Transverse colon (tissue), 4 donors: ENCODE data around the gene PVALEF. TPM values are rescaled to one million over a fixed set of nuclear protein-coding genes. Genes with fewer than 3 reads are reported as not detected.

Experiments
- DNase-seq: peaks from one replicate; pipeline ENCODE4 v3.0.0-alpha.2; 2019
- H3K27ac ChIP-seq, 4 donors: fragments of 200-600 bp; sonication (generic); 2 replicates each; pipeline ENCODE4 v1.5.1; 2016 to 2018; ENCODE audit warnings: inconsistent platforms in 4 of 4
- H3K27me3 ChIP-seq: fragments of 200-600 bp; sonication (generic); 2 replicates; pipeline ENCODE4 v1.5.1; 2017; ENCODE audit warnings: inconsistent platforms
- H3K36me3 ChIP-seq, 4 donors: fragments of 200-600 bp; sonication (generic); 2 replicates each; pipeline ENCODE4 v1.5.1; 2017 to 2019; ENCODE audit warnings: inconsistent platforms in 4 of 4
- H3K4me1 ChIP-seq, 4 donors: fragments of 200-600 bp; sonication (generic); 2 replicates each; pipeline ENCODE4 v1.5.1; 2017 to 2020; ENCODE audit warnings: inconsistent platforms in 4 of 4
- H3K4me3 ChIP-seq, 4 donors: fragments of 200-600 bp; sonication (generic); 1 replicate in 1 of 4; 2 replicates in 3 of 4; pipeline versions ENCODE4 v1.5.1 to v1.6.1; 2017 to 2019; ENCODE audit warnings: inconsistent platforms in 4 of 4
- H3K9me3 ChIP-seq, 2 donors: fragments of 200-600 bp; sonication (generic); 2 replicates each; pipeline ENCODE4 v1.5.1; 2017 to 2019; ENCODE audit warnings: inconsistent platforms in 2 of 2
- CTCF ChIP-seq, 5 experiments: fragments of 200-600 bp in 3 of 5; fragments of 450-650 bp in 2 of 5; sonication (generic) in 3 of 5; IDR thresholded peaks; 1 replicate in 2 of 5; 2 replicates in 3 of 5; pipeline ENCODE4 v1.5.1; 2016 to 2017; ENCODE audit warnings: antibody characterized with exemption in 5 of 5, inconsistent platforms in 3 of 5, mild to moderate bottlenecking in 2 of 5, moderate library complexity in 1 of 5
- EP300 ChIP-seq: sonication (generic); formaldehyde crosslinking; IDR thresholded peaks from one replicate; pipeline ENCODE4 v1.6.1; 2017; ENCODE audit warnings: antibody characterized with exemption, low read depth
- POLR2A ChIP-seq: fragments of 450-650 bp; IDR thresholded peaks from one replicate; pipeline ENCODE4 v1.6.1; 2016; ENCODE audit warnings: antibody characterized with exemption, mild to moderate bottlenecking, moderate library complexity
- POLR2AphosphoS5 ChIP-seq, 3 donors: sonication (generic); formaldehyde crosslinking; IDR thresholded peaks; one replicate each; pipeline ENCODE4 v1.6.1; 2016; ENCODE audit warnings: antibody characterized with exemption in 3 of 3
- WGBS, 2 donors: methylation state at CpG; one replicate each; pipeline ENCODE4 v1.1.5; 2018; ENCODE audit warnings: low coverage in 1 of 2; 5-methylcytosine and 5-hydroxymethylcytosine counted together
- in situ Hi-C, 4 donors: fragments of 200-750 bp; cut with MboI; loops; one replicate each; pipeline versions ENCODE4 v1.15.0 to v1.15.1; 2017; ENCODE audit warnings: low sequenced_read_pairs in 3 of 4, low pct_ligation_motif_present in 1 of 4, low pct_unique_long_range_greater_than_20kb in 1 of 4
- intact Hi-C: fragments of 100-400 bp; cut with DNase I; formaldehyde crosslinking; loops from one replicate; pipeline ENCODE4 v1.15.1; 2023; ENCODE audit warnings: low total_unique reads
- total RNA-seq, 4 donors: library from RNA; depleted of rRNA; stranded (reverse); fragments of >200 nt; gene quantifications; one replicate each; pipeline ENCODE4 v1.1.0, GENCODE V29; 2016

PVALEF gene
- total RNA-seq, 4 donors from 2014 or later = not detected

- no peak for DNase-seq
- Histone ChIP-seq H3K9me3 (no peaks in the 10 kb centered on the region), H3K36me3 (no peaks in the 10 kb centered on the region), H3K4me1 (no peaks in the 10 kb centered on the region), H3K4me3 (no peak overlapping the region), H3K27me3 (peaks cover 8% of the 10 kb centered on the region), H3K27ac (no peak overlapping the region)
- in situ Hi-C loops = no loop called here
- intact Hi-C loops = no loop called here
- WGBS, 2 donors = 85% methylated on average over 26 of the region's 38 CpGs; no CpG with 5 or more reads in 1 of the 2 donors
- TF ChIP-seq POLR2A = no peak
- TF ChIP-seq POLR2AphosphoS5 (IDR thresholded peaks at IDR 0.05) = no peak
- TF ChIP-seq CTCF (IDR thresholded peaks at IDR 0.05) = no peak
- TF ChIP-seq EP300 = no peak
These were observed 8.2 kb upstream of the PVALEF start for GRCh38 chr17:81156866-81157805.

- Histone ChIP-seq H3K36me3 (no peaks in the 10 kb centered on the region), H3K9me3 (no peaks in the 10 kb centered on the region), H3K27ac (no peak overlapping the region), H3K27me3 (peaks cover 8% of the 10 kb centered on the region), H3K4me1 (no peaks in the 10 kb centered on the region), H3K4me3 (no peak overlapping the region)
- TF ChIP-seq POLR2A = no peak
- TF ChIP-seq CTCF (IDR thresholded peaks at IDR 0.05) = no peak
- TF ChIP-seq POLR2AphosphoS5 (IDR thresholded peaks at IDR 0.05) = no peak
- TF ChIP-seq EP300 = no peak
- no peak for DNase-seq
- in situ Hi-C loops = no loop called here
- intact Hi-C loops = no loop called here
- 91 to 95% methylated on average over 4 to 37 of the region's 39 CpGs for WGBS, 2 donors
These were observed 7.2 kb upstream of the PVALEF start for GRCh38 chr17:81157848-81158687.

- in situ Hi-C loops (no loop called here), intact Hi-C loops (no loop called here)
- TF ChIP-seq EP300 = no peak
- no peak for TF ChIP-seq POLR2A
- Histone ChIP-seq H3K4me3 (no peak overlapping the region), H3K27me3 (peaks cover 17% of the 10 kb centered on the region), H3K27ac (no peak overlapping the region), H3K4me1 (no peaks in the 10 kb centered on the region), H3K9me3 (no peaks in the 10 kb centered on the region), H3K36me3 (no peaks in the 10 kb centered on the region)
- no peak for DNase-seq
- WGBS, 2 donors = 90% methylated on average over 43 of the region's 43 CpGs; no CpG with 5 or more reads in 1 of the 2 donors
These were observed 6.4 kb upstream of the PVALEF start for GRCh38 chr17:81158688-81159590.

- intact Hi-C loops (no loop called here), in situ Hi-C loops (no loop called here)
- Histone ChIP-seq H3K4me1 (no peaks in the 10 kb centered on the region), H3K36me3 (no peaks in the 10 kb centered on the region), H3K4me3 (peak overlapping the region in 2 of 4 donors; percentile 17 to 41), H3K9me3 (no peaks in the 10 kb centered on the region), H3K27ac (peak overlapping the region in 2 of 4 donors; percentile 28 to 33), H3K27me3 (peaks cover 24% of the 10 kb centered on the region)
- WGBS, 2 donors = 63% methylated on average over 11 of the region's 25 CpGs; no CpG with 5 or more reads in 1 of the 2 donors
- DNase-seq = no peak
- TF ChIP-seq CTCF (IDR thresholded peaks at IDR 0.05) (no peak), POLR2AphosphoS5 (IDR thresholded peaks at IDR 0.05) (no peak), EP300 (no peak), POLR2A (no peak)
These were observed 5.6 kb upstream of the PVALEF start for GRCh38 chr17:81159611-81160265.
